ENCODE measurements around the gene KRTAP10-9. TPM values are rescaled to one million over a fixed set of nuclear protein-coding genes. Genes with fewer than 3 reads are reported as not detected.

The KRTAP10-9 gene
- total RNA-seq, 1 donor from 2014 or later = not detected

DNA sequence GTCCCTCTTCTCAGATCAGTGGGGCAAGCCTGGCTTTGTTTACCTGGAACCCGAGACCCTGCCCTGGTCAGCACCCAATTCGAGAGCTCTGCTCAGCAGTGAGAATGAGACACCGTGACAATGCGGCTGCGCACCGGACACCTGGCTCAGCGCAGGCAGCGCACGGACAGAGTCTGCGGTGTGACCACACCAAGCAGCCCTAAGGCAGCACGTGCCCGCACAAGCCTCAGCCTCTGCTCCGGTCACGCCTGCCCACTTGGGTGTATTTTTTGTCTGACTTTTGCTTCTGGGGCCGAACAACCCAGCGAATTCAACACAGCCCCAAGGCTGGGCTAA lies 10.3 kb upstream of the KRTAP10-9 start:
- Mint-ChIP-seq H3K27me3 (ENCODE audit: unreplicated experiment) (peaks cover 4% of the 10 kb centered on the region), H3K4me3 (ENCODE audit: unreplicated experiment) (no peak overlapping the region), H3K27ac (ENCODE audit: unreplicated experiment) (no peak overlapping the region), H3K36me3 (ENCODE audit: low read depth, unreplicated experiment) (peaks cover 7% of the 10 kb centered on the region), H3K4me1 (ENCODE audit: unreplicated experiment) (peaks cover 7% of the 10 kb centered on the region), H3K9me3 (ENCODE audit: unreplicated experiment) (peaks cover 6% of the 10 kb centered on the region)
- TF ChIP-seq, protein P1, sequence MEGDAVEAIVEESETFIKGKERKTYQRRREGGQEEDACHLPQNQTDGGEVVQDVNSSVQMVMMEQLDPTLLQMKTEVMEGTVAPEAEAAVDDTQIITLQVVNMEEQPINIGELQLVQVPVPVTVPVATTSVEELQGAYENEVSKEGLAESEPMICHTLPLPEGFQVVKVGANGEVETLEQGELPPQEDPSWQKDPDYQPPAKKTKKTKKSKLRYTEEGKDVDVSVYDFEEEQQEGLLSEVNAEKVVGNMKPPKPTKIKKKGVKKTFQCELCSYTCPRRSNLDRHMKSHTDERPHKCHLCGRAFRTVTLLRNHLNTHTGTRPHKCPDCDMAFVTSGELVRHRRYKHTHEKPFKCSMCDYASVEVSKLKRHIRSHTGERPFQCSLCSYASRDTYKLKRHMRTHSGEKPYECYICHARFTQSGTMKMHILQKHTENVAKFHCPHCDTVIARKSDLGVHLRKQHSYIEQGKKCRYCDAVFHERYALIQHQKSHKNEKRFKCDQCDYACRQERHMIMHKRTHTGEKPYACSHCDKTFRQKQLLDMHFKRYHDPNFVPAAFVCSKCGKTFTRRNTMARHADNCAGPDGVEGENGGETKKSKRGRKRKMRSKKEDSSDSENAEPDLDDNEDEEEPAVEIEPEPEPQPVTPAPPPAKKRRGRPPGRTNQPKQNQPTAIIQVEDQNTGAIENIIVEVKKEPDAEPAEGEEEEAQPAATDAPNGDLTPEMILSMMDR (IDR thresholded peaks at IDR 0.05; ENCODE audit: unreplicated experiment) = no peak
- DNase-seq (ENCODE audit: low spot score) = no peak

DNA sequence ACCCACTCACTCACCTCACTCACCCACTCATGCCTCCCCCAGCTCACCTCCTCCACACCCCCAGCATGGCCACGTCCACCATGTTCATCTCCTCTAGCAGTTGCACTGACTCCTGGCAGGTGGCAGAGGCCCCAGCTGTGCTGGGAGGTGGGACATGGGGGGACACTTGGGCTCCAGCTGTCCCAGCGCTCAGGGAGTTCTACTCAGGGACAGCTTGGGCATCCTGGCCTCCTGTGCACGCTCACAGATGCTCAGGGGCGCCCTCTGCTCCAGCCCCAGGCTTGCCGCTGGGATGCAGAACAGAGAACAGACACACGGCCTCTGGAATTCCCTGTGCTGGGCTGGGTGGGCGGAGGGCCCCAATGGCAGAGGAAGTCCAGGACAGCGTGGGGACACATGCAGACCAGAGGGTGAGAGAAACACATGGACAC lies 9.8 kb upstream of the KRTAP10-9 start:
- TF ChIP-seq, protein P1 (IDR thresholded peaks at IDR 0.05; ENCODE audit: unreplicated experiment) = no peak
- H3K27ac Mint-ChIP-seq (ENCODE audit: unreplicated experiment) = no peak overlapping the region
- H3K36me3 Mint-ChIP-seq (ENCODE audit: low read depth, unreplicated experiment) = peaks cover 4% of the 10 kb centered on the region
- peaks cover 4% of the 10 kb centered on the region for H3K27me3 Mint-ChIP-seq (ENCODE audit: unreplicated experiment)
- H3K9me3 Mint-ChIP-seq (ENCODE audit: unreplicated experiment) = peaks cover 4% of the 10 kb centered on the region
- H3K4me1 Mint-ChIP-seq (ENCODE audit: unreplicated experiment) = peaks cover 7% of the 10 kb centered on the region
- H3K4me3 Mint-ChIP-seq (ENCODE audit: unreplicated experiment) = no peak overlapping the region
- DNase-seq (ENCODE audit: low spot score) = no peak

DNA sequence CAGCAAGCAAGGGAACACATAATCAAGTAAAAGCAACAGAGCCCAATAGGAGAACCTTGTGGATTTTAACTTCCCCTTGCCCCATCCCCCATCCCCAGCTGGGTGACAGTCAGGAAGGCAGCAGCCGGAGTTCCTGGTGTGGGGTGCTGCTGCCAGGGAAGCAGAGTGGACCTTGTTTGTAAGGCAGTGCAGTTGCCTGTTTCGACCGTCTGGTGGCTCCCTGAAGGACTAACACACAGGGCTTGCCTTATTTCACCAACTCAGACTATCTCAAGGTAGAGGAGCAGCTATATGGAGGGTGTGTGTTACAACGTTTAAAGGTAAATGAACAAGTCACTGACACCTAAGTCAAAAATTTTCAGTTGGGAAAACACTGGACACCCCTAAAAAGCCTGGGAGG lies 8.4 kb upstream of the KRTAP10-9 start:
- H3K4me1 Mint-ChIP-seq (ENCODE audit: unreplicated experiment) = peaks cover 7% of the 10 kb centered on the region
- H3K27ac Mint-ChIP-seq (ENCODE audit: unreplicated experiment) = no peak overlapping the region
- TF ChIP-seq, protein P1 (IDR thresholded peaks at IDR 0.05; ENCODE audit: unreplicated experiment) = no peak
- no peaks in the 10 kb centered on the region for H3K36me3 Mint-ChIP-seq (ENCODE audit: low read depth, unreplicated experiment)
- no peaks in the 10 kb centered on the region for H3K9me3 Mint-ChIP-seq (ENCODE audit: unreplicated experiment)
- no peak for DNase-seq (ENCODE audit: low spot score)
- no peak overlapping the region for H3K4me3 Mint-ChIP-seq (ENCODE audit: unreplicated experiment)
- H3K27me3 Mint-ChIP-seq (ENCODE audit: unreplicated experiment) = peaks cover 2% of the 10 kb centered on the region

DNA sequence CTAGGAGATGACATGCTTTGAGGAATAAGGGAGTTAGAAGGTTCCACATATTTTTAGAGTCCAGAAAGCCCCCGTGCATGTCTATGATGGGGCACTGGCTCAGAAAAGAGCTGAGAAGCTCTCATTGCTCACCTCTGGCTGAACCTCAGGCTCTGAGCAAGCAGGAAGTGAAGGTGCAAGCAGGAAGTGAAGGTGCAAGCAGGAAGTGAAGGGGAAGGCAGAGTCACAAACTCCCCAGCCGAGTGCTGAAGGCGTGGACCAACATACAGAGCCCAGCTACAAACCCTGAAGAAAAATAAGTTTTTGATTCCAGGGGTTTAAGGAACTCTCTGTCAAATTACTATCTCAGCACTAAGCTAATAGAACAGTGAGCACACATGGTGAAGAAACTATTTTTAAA lies 8.0 kb upstream of the KRTAP10-9 start:
- TF ChIP-seq, protein P1 (IDR thresholded peaks at IDR 0.05; ENCODE audit: unreplicated experiment) = no peak
- Mint-ChIP-seq H3K4me3 (ENCODE audit: unreplicated experiment) (no peak overlapping the region), H3K9me3 (ENCODE audit: unreplicated experiment) (no peaks in the 10 kb centered on the region), H3K36me3 (ENCODE audit: low read depth, unreplicated experiment) (no peaks in the 10 kb centered on the region), H3K4me1 (ENCODE audit: unreplicated experiment) (peaks cover 7% of the 10 kb centered on the region), H3K27ac (ENCODE audit: unreplicated experiment) (no peak overlapping the region), H3K27me3 (ENCODE audit: unreplicated experiment) (peaks cover 2% of the 10 kb centered on the region)
- DNase-seq (ENCODE audit: low spot score) = no peak

DNA sequence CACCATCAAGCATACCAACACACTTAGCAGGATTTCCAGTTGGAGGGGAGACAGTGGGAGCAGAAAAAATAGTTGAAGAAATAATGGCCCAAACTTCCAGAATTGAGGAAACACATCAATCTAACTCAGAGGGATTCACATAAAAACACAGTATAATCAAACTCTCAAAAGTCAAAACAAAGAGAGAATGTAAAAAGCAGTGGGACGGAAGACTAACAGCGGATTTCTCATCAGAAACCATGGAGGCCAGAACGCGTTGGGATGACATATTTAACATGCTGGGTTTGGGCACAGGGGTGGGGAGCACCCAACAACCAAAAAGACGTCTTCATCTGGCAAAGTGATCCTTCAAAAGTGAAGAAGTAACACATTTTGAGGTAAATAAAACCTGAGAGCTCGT lies 7.0 kb upstream of the KRTAP10-9 start:
- TF ChIP-seq, protein P1 (IDR thresholded peaks at IDR 0.05; ENCODE audit: unreplicated experiment) = no peak
- peaks cover 6% of the 10 kb centered on the region for H3K36me3 Mint-ChIP-seq (ENCODE audit: low read depth, unreplicated experiment)
- H3K4me1 Mint-ChIP-seq (ENCODE audit: unreplicated experiment) = peaks cover 7% of the 10 kb centered on the region
- no peak for DNase-seq (ENCODE audit: low spot score)
- H3K27ac Mint-ChIP-seq (ENCODE audit: unreplicated experiment) = no peak overlapping the region
- H3K4me3 Mint-ChIP-seq (ENCODE audit: unreplicated experiment) = no peak overlapping the region
- no peaks in the 10 kb centered on the region for H3K9me3 Mint-ChIP-seq (ENCODE audit: unreplicated experiment)
- H3K27me3 Mint-ChIP-seq (ENCODE audit: unreplicated experiment) = peaks cover 2% of the 10 kb centered on the region
